ENCODE data around the gene UGT2B28. TPM values are rescaled to one million over a fixed set of nuclear protein-coding genes. Genes with fewer than 3 reads are reported as not detected.
"Not testable (repeated sequence)": the region's sequence is repeated elsewhere in the genome, so short reads cannot be mapped to it uniquely, and the experiment has no call there.

The UGT2B28 gene
- total RNA-seq, 1 experiment from 2014 or later, result not detected

- H3K4me2 ChIP-seq (ENCODE audit: low read length); H3K4me3 ChIP-seq (replicated peaks in 1 of 2; ENCODE audit: low read depth in 1 of 2, low read length in 2 of 2); H2AFZ ChIP-seq (ENCODE audit: low read depth, low read length, poor library complexity, severe bottlenecking); intact Hi-C loops (cut with micrococcal nuclease); CTCF ChIA-PET; H3K79me2 ChIP-seq (ENCODE audit: insufficient read depth, low read length); H3K4me1 ChIP-seq (ENCODE audit: control insufficient read depth in 1 of 2, insufficient read depth in 2 of 2, low read length in 2 of 2); BruUV-seq (replicated peaks); H3K36me3 ChIP-seq (ENCODE audit: control insufficient read depth in 1 of 2, insufficient read depth in 2 of 2, low read length in 2 of 2); POLR2A ChIA-PET; H3K27ac ChIP-seq (ENCODE audit: low read depth, low read length); H3K27me3 ChIP-seq (ENCODE audit: insufficient read depth, low read length); H4K20me1 ChIP-seq (ENCODE audit: insufficient read depth); H3K9ac ChIP-seq (ENCODE audit: low read length); ATAC-seq; H3K9me3 ChIP-seq (ENCODE audit: control insufficient read depth in 1 of 2, insufficient read depth in 1 of 2, low read depth in 1 of 2, low read length in 2 of 2); H3K9me2 ChIP-seq (ENCODE audit: insufficient read depth); DNase-seq (ENCODE audit: low read depth, low spot score): not testable (repeated sequence)
- RAD21 ChIA-PET (ENCODE audit: low non-redundant PET in 1 of 2, low total read pairs in 2 of 2, uncharacterized antibody in 2 of 2, unreplicated experiment in 2 of 2), result interaction anchor here in 1 of 2 experiments (0.6 kb wide), 1 partner anchor 68 kb away, joined by 3 read pairs; no protein-coding TSS in a partner anchor
Observed at GRCh38 chr4:69308426-69309033, 28.3 kb downstream of the UGT2B28 start.

GRCh38 chr4:69309549-69310076 is 29.3 kb downstream of the UGT2B28 start:
- H3K9me3 ChIP-seq (ENCODE audit: control insufficient read depth in 1 of 2, insufficient read depth in 1 of 2, low read depth in 1 of 2, low read length in 2 of 2); H3K4me2 ChIP-seq (ENCODE audit: low read length); H3K9ac ChIP-seq (ENCODE audit: low read length); H3K4me3 ChIP-seq (replicated peaks in 1 of 2; ENCODE audit: low read depth in 1 of 2, low read length in 2 of 2); CTCF ChIA-PET; H4K20me1 ChIP-seq (ENCODE audit: insufficient read depth); H3K9me2 ChIP-seq (ENCODE audit: insufficient read depth); H3K36me3 ChIP-seq (ENCODE audit: control insufficient read depth in 1 of 2, insufficient read depth in 2 of 2, low read length in 2 of 2); H3K79me2 ChIP-seq (ENCODE audit: insufficient read depth, low read length); DNase-seq (ENCODE audit: low read depth, low spot score); BruUV-seq (replicated peaks); intact Hi-C loops (cut with micrococcal nuclease); H3K27me3 ChIP-seq (ENCODE audit: insufficient read depth, low read length); POLR2A ChIA-PET; H2AFZ ChIP-seq (ENCODE audit: low read depth, low read length, poor library complexity, severe bottlenecking); H3K4me1 ChIP-seq (ENCODE audit: control insufficient read depth in 1 of 2, insufficient read depth in 2 of 2, low read length in 2 of 2); H3K27ac ChIP-seq (ENCODE audit: low read depth, low read length); RAD21 ChIA-PET (ENCODE audit: low non-redundant PET in 1 of 2, low total read pairs in 2 of 2, uncharacterized antibody in 2 of 2, unreplicated experiment in 2 of 2); ATAC-seq: not testable (repeated sequence)

- CTCF ChIA-PET; H3K79me2 ChIP-seq (ENCODE audit: insufficient read depth, low read length); H2AFZ ChIP-seq (ENCODE audit: low read depth, low read length, poor library complexity, severe bottlenecking); H3K9ac ChIP-seq (ENCODE audit: low read length); intact Hi-C loops (cut with micrococcal nuclease); H4K20me1 ChIP-seq (ENCODE audit: insufficient read depth); BruUV-seq (replicated peaks); H3K4me1 ChIP-seq (ENCODE audit: control insufficient read depth in 1 of 2, insufficient read depth in 2 of 2, low read length in 2 of 2); ATAC-seq; H3K36me3 ChIP-seq (ENCODE audit: control insufficient read depth in 1 of 2, insufficient read depth in 2 of 2, low read length in 2 of 2); POLR2A ChIA-PET; H3K9me3 ChIP-seq (ENCODE audit: control insufficient read depth in 1 of 2, insufficient read depth in 1 of 2, low read depth in 1 of 2, low read length in 2 of 2); H3K27ac ChIP-seq (ENCODE audit: low read depth, low read length); H3K9me2 ChIP-seq (ENCODE audit: insufficient read depth); H3K4me3 ChIP-seq (replicated peaks in 1 of 2; ENCODE audit: low read depth in 1 of 2, low read length in 2 of 2); H3K27me3 ChIP-seq (ENCODE audit: insufficient read depth, low read length); RAD21 ChIA-PET (ENCODE audit: low non-redundant PET in 1 of 2, low total read pairs in 2 of 2, uncharacterized antibody in 2 of 2, unreplicated experiment in 2 of 2); DNase-seq (ENCODE audit: low read depth, low spot score); H3K4me2 ChIP-seq (ENCODE audit: low read length): not testable (repeated sequence)
Observed at GRCh38 chr4:69310262-69310661, 30.0 kb downstream of the UGT2B28 start.
